DOHH2 (cell line): ENCODE results near the gene RBM22.
A peak's percentile ranks its signal among the peaks of the same experiment; 100 is the strongest.

Experiments
- CTCF ChIP-seq: fragments of 200-600 bp; sonication (generic); IDR thresholded peaks from one replicate; pipeline ENCODE4 v1.5.1; 2014; ENCODE audit warnings: antibody characterized with exemption, mild to moderate bottlenecking, low read depth, low read length; ENCODE audit not compliant: poor library complexity, severe bottlenecking
- EZH2phosphoT487 ChIP-seq: fragments of 200-600 bp; sonication (generic); IDR thresholded peaks from 2 replicates; pipeline ENCODE4 v1.6.1; 2017; ENCODE audit warnings: borderline replicate concordance, mild to moderate bottlenecking, antibody characterized with exemption, low read length, moderate library complexity, mixed read lengths

GRCh38 chr5:150656191-150657132 lies 44.4 kb downstream of the RBM22 start:
- TF ChIP-seq CTCF (peak; percentile 42), EZH2phosphoT487 (no peak)
